Smooth muscle cell of trachea (primary cell): ENCODE measurements around the gene THSD7B. TPM values are rescaled to one million over a fixed set of nuclear protein-coding genes. Genes with fewer than 3 reads are reported as not detected.

Experiments
- total RNA-seq: library from RNA; depleted of rRNA; stranded (reverse); fragments of >200 nt; gene quantifications from 2 replicates; pipeline ENCODE4 v1.2.1, GENCODE V29; 2014

The THSD7B gene, protein sequence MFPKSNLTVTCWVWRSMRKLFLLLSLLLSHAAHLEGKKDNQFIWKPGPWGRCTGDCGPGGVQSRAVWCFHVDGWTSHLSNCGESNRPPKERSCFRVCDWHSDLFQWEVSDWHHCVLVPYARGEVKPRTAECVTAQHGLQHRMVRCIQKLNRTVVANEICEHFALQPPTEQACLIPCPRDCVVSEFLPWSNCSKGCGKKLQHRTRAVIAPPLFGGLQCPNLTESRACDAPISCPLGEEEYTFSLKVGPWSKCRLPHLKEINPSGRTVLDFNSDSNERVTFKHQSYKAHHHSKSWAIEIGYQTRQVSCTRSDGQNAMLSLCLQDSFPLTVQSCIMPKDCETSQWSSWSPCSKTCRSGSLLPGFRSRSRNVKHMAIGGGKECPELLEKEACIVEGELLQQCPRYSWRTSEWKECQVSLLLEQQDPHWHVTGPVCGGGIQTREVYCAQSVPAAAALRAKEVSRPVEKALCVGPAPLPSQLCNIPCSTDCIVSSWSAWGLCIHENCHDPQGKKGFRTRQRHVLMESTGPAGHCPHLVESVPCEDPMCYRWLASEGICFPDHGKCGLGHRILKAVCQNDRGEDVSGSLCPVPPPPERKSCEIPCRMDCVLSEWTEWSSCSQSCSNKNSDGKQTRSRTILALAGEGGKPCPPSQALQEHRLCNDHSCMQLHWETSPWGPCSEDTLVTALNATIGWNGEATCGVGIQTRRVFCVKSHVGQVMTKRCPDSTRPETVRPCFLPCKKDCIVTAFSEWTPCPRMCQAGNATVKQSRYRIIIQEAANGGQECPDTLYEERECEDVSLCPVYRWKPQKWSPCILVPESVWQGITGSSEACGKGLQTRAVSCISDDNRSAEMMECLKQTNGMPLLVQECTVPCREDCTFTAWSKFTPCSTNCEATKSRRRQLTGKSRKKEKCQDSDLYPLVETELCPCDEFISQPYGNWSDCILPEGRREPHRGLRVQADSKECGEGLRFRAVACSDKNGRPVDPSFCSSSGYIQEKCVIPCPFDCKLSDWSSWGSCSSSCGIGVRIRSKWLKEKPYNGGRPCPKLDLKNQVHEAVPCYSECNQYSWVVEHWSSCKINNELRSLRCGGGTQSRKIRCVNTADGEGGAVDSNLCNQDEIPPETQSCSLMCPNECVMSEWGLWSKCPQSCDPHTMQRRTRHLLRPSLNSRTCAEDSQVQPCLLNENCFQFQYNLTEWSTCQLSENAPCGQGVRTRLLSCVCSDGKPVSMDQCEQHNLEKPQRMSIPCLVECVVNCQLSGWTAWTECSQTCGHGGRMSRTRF (N-terminal part only)
- total RNA-seq, result 0.33 TPM in 1 of 2 replicates, not detected in the other

GRCh38 chr2:136765256-136766072 is at the start of gene THSD7B:
Gene THSD7B, plus strand, starts transcription at chr2:136765545. Its CDS starts 116,634 bp downstream, at chr2:136882179.

